Left colon (tissue), 2 donors: ENCODE data around the gene PIGK. TPM values are rescaled to one million over a fixed set of nuclear protein-coding genes. Genes with fewer than 3 reads are reported as not detected.

Experiments
- ATAC-seq: fragments of 200-7000 bp; cut with Tn5 transposase; one replicate; pipeline ENCODE4 v1.9.1; 2020; ENCODE audit warnings: mild to moderate bottlenecking, moderate library complexity
- DNase-seq, 2 donors: peaks; one replicate each; pipeline ENCODE4 v3.0.0-alpha.2; 2020
- intact Hi-C, 2 donors: fragments of 100-400 bp; cut with DNase I in 1 of 2; cut with micrococcal nuclease in 1 of 2; formaldehyde crosslinking; loops; one replicate each; pipeline versions ENCODE4 v1.11.2 to v1.14.0; 2022; cut with DNase I, micrococcal nuclease
- total RNA-seq, 2 donors: library from RNA; stranded (reverse); fragmentation: NEBNext Ultra II Directional; extraction: Animal tissue kit (Norgen Biotek cat#: 25700); gene quantifications; one replicate each; pipeline ENCODE4 v1.2.1, GENCODE V29; 2021
- donor health status: DM: no; HTN: no; CAD: no.
- donor health status: DM: yes; HTN: yes; CAD: no.

PIGK gene
- total RNA-seq, 2 donors from 2014 or later: 19.1 to 21.1 TPM

DNA sequence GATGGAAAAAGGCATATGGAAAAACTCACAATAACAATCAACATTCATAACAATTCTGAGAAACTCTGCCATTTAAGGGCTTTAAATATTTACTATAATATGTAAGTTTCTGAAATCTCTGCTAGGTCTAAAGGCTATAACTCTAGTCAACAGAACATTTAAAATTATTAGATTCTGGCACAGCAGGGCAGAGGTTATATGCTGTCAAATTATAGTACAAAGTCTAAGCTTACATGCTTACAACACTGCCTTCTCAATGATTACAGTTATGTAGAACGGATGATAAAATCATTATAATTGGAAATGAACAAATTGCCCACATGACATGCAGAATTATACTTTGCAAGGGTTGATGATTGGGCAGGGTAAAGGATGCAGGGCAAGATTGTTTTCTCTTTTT, 97.7 kb downstream of the PIGK start:
- ATAC-seq: no peak

DNA sequence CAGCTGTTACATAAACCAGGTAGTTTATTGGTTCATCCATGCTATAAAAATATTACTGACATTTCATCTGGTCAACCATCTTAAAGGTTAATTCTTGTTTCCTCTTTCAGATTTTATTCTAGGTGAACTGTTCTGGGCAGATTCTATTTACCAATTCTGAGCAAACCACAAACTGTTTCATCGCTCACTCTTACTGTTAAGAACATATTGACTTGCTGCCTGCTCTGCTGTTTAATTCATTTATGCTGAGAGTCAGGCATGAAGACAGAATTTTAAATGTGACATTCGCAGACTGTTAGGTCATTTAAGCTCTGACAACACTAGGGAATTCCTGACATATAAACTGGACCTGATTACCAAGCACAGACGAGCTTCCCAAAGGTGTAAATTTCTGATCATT, 98.3 kb downstream of the PIGK start:
- intact Hi-C loops: loop anchor here in 1 of 2 donors (10.0 kb wide), 1 partner anchor 966 kb away; no protein-coding TSS in a partner anchor
- DNase-seq (no peak), ATAC-seq (no peak)

More for the DNA sequence above, 97.7 kb downstream of the PIGK start:
- intact Hi-C loops: loop anchor here in 1 of 2 donors (10.0 kb wide), 1 partner anchor 967 kb away; no protein-coding TSS in a partner anchor
- DNase-seq: no peak

GRCh38 chr1:77118712-77119111, 100.5 kb downstream of the PIGK start:
- no peak for ATAC-seq
- intact Hi-C loops: no loop called here
- DNase-seq: no peak

DNA sequence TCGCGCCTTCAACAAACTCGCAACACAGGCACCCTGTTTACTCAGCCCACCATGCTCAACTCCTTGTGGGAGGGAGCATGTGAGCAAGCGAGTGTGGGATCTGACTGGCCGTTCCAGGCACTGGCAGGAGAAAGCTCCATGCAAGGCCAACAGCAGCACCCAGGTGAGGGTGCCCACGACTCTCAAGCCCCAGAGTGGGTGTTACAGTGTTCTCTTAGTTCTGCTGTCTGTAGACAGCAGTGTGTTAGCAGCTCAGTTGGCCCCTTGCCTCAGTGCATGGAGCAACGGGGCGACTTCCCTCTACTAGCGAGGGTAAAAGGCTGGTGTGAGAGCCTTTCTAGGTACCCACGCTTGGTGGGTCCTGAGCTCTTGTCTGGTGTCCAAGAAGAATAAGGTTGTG, 114.6 kb downstream of the PIGK start:
- intact Hi-C loops: no loop called here
- DNase-seq: no peak

GRCh38 chr1:77103486-77103885, 115.7 kb downstream of the PIGK start:
- intact Hi-C loops: no loop called here
- DNase-seq: no peak
- no peak for ATAC-seq

More for the DNA sequence above, 114.6 kb downstream of the PIGK start:
- no peak for ATAC-seq

- intact Hi-C loops: no loop called here
- DNase-seq (no peak), ATAC-seq (no peak)
Measured at GRCh38 chr1:77100875-77101274, 118.4 kb downstream of the PIGK start.

DNA sequence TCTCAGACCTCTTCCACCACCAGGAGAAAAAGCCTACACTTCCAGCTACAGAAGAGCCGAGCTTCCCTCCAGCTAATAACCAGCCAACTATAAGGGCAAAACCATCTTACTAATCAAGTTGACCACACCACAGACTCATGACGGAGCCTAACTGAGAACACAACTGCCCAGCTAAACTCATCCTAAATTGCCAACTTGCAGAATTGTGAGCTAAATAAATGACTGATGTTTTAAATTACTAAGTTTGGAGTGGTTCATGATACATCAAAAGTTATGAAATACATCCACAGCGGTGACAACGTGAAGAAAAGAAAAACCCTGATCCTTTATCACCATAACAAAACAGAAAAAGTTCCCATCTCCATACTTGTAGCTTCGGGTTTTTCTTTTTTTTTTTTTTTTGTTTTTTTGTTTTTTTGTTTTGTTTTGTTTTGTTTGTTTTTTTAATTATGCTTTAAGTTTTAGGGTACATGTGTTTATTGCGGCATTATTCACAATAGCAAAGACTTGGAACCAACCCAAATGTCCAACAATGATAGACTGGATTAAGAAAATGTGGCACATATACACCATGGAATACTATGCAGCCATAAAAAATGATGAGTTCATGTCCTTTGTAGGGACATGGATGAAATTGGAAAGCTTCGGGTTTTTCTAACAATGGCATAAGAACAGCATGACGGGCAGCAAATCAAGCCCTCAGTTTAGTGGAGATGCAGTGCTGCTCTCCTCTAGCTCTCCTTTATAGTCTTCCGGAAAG, 122.6 kb downstream of the PIGK start:
- DNase-seq: no peak
- ATAC-seq: no peak
- intact Hi-C loops: no loop called here

GRCh38 chr1:77095236-77095635, 124.0 kb downstream of the PIGK start:
- no peak for ATAC-seq

DNA sequence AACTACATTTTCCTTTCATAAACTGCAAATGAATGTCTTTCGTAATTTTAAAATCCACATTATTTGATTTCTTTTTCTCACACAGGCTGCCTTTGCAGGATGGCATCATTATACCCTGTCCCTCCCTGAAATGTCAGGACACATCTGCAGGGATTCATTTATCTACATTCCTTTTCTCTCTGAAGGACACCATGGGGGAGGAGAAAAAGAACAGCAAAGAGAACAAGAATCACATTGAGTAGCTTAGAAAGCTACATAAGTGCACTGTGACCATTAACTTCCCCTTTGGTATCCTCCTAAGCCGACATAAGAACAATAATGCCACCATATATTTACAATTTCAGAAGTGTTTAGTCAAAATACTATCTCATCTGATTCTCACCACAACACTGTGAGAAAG, 129.5 kb downstream of the PIGK start:
- intact Hi-C loops: no loop called here
- ATAC-seq: no peak
- DNase-seq: no peak

More at GRCh38 chr1:77095236-77095635, 124.0 kb downstream of the PIGK start:
- intact Hi-C loops: no loop called here
- no peak for DNase-seq

DNA sequence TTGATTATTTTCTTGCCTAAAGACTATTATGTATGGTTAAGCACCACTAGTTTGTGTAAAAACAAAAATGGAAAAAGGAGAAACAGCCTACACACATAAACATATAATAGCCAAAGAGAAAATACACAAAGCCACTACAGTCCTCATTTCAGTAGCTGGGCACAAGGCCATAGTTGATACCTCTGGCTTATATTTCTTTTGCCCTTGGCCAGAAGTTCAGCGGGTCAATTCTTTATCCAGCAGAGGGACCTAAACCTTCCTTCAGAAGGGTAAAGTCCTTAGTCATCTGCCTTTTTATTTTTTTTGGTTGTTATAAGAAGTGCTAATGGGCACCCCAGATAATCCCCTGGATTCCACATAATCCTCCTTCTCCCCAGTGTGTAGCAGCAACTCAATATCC, 134.1 kb downstream of the PIGK start:
- DNase-seq: no peak
- intact Hi-C loops: no loop called here
- ATAC-seq: no peak

- DNase-seq (no peak), ATAC-seq (no peak)
- intact Hi-C loops: no loop called here
Measured at GRCh38 chr1:77084457-77084856, 134.8 kb downstream of the PIGK start.

DNA sequence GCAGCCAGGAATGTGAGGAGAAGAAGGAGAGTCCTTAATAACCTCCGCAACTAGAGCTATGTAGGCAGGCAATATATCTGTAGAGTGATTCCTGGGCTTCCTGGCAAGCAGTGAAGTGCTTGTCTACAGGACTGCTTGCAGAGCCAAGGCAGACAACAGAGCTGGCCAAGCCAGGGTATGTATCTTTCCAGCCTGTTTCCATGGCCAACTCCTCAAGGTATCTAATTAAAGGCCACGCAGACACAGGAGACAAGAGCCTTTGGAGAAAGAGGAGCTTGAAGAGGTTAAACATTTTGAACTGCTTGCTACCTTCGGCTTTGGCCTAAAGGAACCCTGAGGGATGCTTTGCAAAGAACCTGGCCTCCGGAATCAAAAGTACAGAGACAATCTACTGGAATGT, 137.4 kb downstream of the PIGK start:
- intact Hi-C loops: no loop called here
- DNase-seq: no peak
- ATAC-seq: no peak

GRCh38 chr1:77076759-77077158, 142.5 kb downstream of the PIGK start:
- ATAC-seq (no peak), DNase-seq (no peak)
- intact Hi-C loops: no loop called here

GRCh38 chr1:77068013-77068412, 151.2 kb downstream of the PIGK start:
- intact Hi-C loops: no loop called here
- DNase-seq (no peak), ATAC-seq (no peak)

DNA sequence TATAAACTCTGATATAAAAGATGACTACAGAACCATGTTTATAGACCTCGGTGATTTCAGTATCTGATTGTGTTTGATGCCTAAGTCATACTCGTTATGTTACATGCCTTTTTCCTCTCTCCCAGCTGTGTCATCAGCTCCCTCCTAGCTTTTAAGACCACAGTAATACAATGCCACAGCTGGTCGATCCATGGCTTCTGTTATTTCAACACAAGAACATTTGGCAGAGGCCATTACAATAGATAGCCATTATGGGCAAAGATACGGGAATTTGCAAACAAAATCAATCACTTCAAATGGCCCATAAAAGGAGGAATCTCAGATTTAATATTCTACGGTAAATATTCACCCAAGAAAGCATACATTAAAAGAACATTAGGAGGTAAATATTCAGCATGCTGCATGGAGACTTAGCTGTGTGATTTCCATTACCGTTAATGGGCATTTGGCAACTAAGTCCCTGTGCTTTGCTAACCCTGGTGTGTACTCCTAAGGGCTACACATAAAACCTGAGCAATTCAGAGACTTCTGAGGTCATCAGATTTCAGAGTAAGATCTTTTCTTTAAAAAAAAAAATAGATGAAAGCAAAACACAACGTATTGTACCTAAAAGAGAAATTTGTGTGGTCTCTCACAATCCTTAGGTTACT, 153.4 kb downstream of the PIGK start:
- intact Hi-C loops: no loop called here
- ATAC-seq: no peak
- no peak for DNase-seq

DNA sequence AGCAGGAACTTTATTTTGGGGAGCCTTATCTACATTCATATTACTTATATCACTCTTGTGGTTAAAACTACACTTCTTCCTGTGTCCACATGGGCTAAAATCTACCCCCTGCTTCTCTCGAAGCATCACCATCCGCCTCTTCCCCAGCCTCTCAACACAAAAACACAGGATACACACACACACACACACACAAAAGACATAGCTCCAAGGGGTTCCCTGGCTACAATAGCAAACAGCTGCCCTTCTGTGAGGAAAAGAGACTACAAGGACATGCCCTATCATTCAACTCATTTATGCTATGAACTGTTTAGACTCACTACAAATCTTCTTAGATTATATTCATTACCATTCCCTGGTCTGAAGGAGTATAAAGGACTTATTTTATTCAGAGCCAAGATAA, 155.0 kb downstream of the PIGK start:
- no peak for ATAC-seq
- DNase-seq: no peak
- intact Hi-C loops: no loop called here

DNA sequence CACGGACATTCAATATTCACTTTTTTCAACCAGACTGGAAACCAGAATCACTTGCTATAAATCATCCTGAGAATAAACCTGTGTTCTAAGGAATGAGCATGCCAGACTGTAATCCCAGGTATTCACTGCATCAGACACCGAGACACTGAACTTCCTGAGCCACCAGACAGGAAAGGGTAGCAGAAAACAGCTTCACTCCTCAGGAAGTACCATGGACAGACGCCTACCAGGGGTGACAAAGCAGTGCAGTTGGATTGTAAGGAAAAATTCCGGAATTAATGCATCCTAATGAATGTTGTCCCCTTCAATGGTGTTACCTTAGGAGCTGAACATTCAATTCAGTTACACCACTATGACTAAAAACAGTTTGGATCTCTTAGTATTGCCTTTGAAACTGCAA, 156.1 kb downstream of the PIGK start:
- no peak for ATAC-seq
- intact Hi-C loops: no loop called here
- no peak for DNase-seq

DNA sequence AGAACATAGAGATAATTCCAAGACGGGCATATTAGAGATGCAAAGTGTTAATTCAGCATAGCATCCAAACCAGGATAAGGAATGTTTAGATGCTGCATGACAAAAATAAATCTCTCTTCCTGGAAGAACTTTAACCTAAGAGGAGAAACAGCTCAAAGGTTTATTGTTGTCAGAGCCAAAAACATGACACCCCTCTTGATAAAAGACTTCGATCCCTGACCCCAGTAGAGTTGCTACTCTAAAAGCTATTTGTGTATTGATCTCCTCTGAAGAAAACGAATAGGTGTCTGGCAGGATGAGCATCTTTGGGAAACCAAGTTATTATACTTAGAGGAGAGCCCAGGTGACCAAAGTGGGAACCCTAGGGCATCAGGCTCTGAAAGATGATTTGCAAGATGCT, 158.1 kb downstream of the PIGK start:
- no peak for ATAC-seq
- intact Hi-C loops: no loop called here
- no peak for DNase-seq

DNA sequence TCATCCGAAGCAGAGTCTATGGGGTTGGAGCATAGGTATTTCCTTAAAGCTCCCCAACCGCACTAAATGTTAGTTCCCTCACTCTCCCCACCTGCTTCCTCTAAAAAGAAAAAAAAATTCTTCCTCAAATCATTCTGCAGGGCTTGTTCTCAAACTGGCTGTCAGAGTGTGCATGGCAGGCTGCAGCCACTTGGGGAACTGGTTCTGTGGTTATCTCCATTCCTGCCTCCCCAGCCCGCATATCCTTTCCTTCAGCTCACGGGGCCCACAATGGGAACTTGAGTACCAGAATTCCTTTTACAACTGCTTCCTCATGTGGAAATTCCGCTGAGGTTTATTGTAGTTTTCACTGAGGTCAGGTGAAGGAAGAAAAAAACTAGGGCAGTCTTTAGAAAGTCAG, 159.2 kb downstream of the PIGK start:
- ATAC-seq: no peak
- intact Hi-C loops: no loop called here
- no peak for DNase-seq

DNA sequence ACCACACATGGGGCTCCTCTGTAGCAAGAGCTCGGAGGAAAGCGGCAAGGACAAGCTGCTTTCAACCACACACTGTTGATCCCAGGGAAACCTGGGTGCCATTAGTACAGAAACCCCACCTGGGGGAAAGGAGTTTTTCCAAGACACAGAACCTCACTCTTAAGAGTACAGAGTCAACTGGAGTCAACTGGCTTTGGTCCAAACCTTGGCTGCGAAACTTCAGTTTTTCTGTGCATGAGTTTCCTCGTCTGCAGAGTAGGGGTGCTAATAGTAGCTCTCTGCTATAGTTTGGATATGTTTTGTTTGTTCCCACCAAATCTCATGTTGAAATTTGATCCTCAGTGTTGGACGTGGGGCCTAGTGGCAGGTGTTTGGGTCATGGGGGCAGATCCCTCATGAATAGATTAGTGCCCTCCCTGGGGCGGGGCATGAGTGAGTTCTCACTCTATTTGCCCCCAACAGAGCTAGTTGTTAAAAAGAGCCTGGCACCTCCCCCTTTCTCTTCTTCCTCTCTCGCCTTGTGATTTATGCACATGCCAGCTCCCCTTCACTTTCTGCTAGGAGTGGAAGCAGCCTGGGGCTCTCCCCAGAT, 161.1 kb downstream of the PIGK start:
- intact Hi-C loops: no loop called here
- no peak for DNase-seq
- ATAC-seq: no peak
